Measurements from ENCODE around the gene ZSCAN22.

The ZSCAN22 gene

GRCh38 chr19:58351990-58352755 is 25.4 kb downstream of the ZSCAN22 start:
- DNase-seq (ENCODE audit: low read depth): no peak
- TF ChIP-seq CTCF (IDR thresholded peaks at IDR 0.05; ENCODE audit: low read depth, low read length, missing control alignments): no peak

GRCh38 chr19:58352760-58353671 is 26.2 kb downstream of the ZSCAN22 start, which contains the start of gene A1BG:
TSS of gene A1BG (minus strand) at chr19:58353492. CDS start at chr19:58353437, 55 bp downstream.
- no peak within 1 kb of the TSS for H3K4me3 ChIP-seq (ENCODE audit: low read depth, low read length)
- DNase-seq (ENCODE audit: low read depth): no peak
- no peak for TF ChIP-seq CTCF (IDR thresholded peaks at IDR 0.05; ENCODE audit: low read depth, low read length, missing control alignments)

More at GRCh38 chr19:58351990-58352755, 25.4 kb downstream of the ZSCAN22 start:
- no peak overlapping the region for H3K4me3 ChIP-seq (ENCODE audit: low read depth, low read length)

- no peak for TF ChIP-seq CTCF (IDR thresholded peaks at IDR 0.05; ENCODE audit: low read depth, low read length, missing control alignments)
- no peak for DNase-seq (ENCODE audit: low read depth)
Observed at GRCh38 chr19:58353717-58354477, 27.1 kb downstream of the ZSCAN22 start.

GRCh38 chr19:58354478-58355030 is 27.8 kb downstream of the ZSCAN22 start:
- H3K4me3 ChIP-seq (ENCODE audit: low read depth, low read length): no peak overlapping the region
- TF ChIP-seq CTCF (IDR thresholded peaks at IDR 0.05; ENCODE audit: low read depth, low read length, missing control alignments): no peak
- DNase-seq (ENCODE audit: low read depth): no peak

More at GRCh38 chr19:58353717-58354477, 27.1 kb downstream of the ZSCAN22 start:
- no peak overlapping the region for H3K4me3 ChIP-seq (ENCODE audit: low read depth, low read length)

- no peak for DNase-seq (ENCODE audit: low read depth)
- no peak overlapping the region for H3K4me3 ChIP-seq (ENCODE audit: low read depth, low read length)
- no peak for TF ChIP-seq CTCF (IDR thresholded peaks at IDR 0.05; ENCODE audit: low read depth, low read length, missing control alignments)
Observed at GRCh38 chr19:58355215-58355796, 28.5 kb downstream of the ZSCAN22 start.
